Smooth muscle cell (in vitro differentiated cells): Measurements from ENCODE around the gene ACOT12. TPM values are rescaled to one million over a fixed set of nuclear protein-coding genes. Genes with fewer than 3 reads are reported as not detected.

Experiments
- DNase-seq: peaks from one replicate; lab custom pipeline; 2025; ENCODE audit not compliant: unreplicated experiment; lab: John Stamatoyannopoulos, UW
- H2AFZ ChIP-seq: fragments of 200-600 bp; sonication (generic); 2 replicates; pipeline ENCODE4 v1.6.0; 2016; ENCODE audit warnings: antibody characterized with exemption, low read depth, mild to moderate bottlenecking
- H3F3A ChIP-seq: fragments of 200-600 bp; sonication (generic); 2 replicates; pipeline ENCODE4 v1.6.0; 2017; ENCODE audit warnings: antibody characterized with exemption, low read depth
- H3K27ac ChIP-seq: fragments of 200-600 bp; sonication (generic); 2 replicates; pipeline ENCODE4 v1.5.1; 2016; ENCODE audit warnings: low read depth, mild to moderate bottlenecking
- H3K27me3 ChIP-seq: fragments of 200-600 bp; sonication (generic); 2 replicates; pipeline ENCODE4 v1.6.1; 2016; ENCODE audit warnings: low read depth, mild to moderate bottlenecking
- H3K36me3 ChIP-seq: fragments of 200-600 bp; sonication (generic); 2 replicates; pipeline ENCODE4 v1.5.1; 2016; ENCODE audit warnings: low read depth
- H3K4me1 ChIP-seq: fragments of 200-600 bp; sonication (generic); 2 replicates; pipeline ENCODE4 v1.5.1; 2016; ENCODE audit warnings: low read depth
- H3K4me2 ChIP-seq: fragments of 200-600 bp; sonication (generic); 2 replicates; pipeline ENCODE4 v1.6.0; 2016; ENCODE audit warnings: mild to moderate bottlenecking
- H3K4me3 ChIP-seq: fragments of 200-600 bp; sonication (generic); 2 replicates; pipeline ENCODE4 v1.5.1; 2016; ENCODE audit warnings: mild to moderate bottlenecking
- H3K79me2 ChIP-seq: fragments of 200-600 bp; sonication (generic); 2 replicates; pipeline ENCODE4 v1.6.0; 2016; ENCODE audit warnings: low read depth, mild to moderate bottlenecking
- H3K9ac ChIP-seq: fragments of 200-600 bp; sonication (generic); 2 replicates; pipeline ENCODE4 v1.6.0; 2016; ENCODE audit warnings: low read depth
- H3K9me3 ChIP-seq: fragments of 200-600 bp; sonication (generic); replicated peaks from 2 replicates; pipeline ENCODE4 v1.5.1; 2016; ENCODE audit warnings: low read depth
- H4K20me1 ChIP-seq: fragments of 200-600 bp; sonication (generic); 2 replicates; pipeline ENCODE4 v1.6.0; 2016; ENCODE audit warnings: low read depth
- CTCF ChIP-seq: fragments of 200-600 bp; sonication (generic); IDR thresholded peaks from 2 replicates; pipeline ENCODE4 v1.5.1; 2017; ENCODE audit warnings: borderline replicate concordance, mild to moderate bottlenecking, antibody characterized with exemption; ENCODE audit not compliant: insufficient read depth, poor library complexity, severe bottlenecking
- WGBS: methylation state at CpG from one replicate; pipeline ENCODE4 v1.1.7; 2016; ENCODE audit warnings: low lambda C conversion rate; 5-methylcytosine and 5-hydroxymethylcytosine counted together
- polyA plus RNA-seq: library from polyadenylated mRNA; unstranded; fragments of >200 nt; fragmentation: Nextera tagmentation; extraction: Ambion mirVana; gene quantifications from 2 replicates; pipeline ENCODE4 v1.2.1, GENCODE V29; 2016
- total RNA-seq: library from RNA; depleted of rRNA; stranded (reverse); fragments of >200 nt; gene quantifications from 2 replicates; pipeline ENCODE4 v1.2.3, GENCODE V29; 2014

The ACOT12 gene
- total and polyA plus RNA-seq, 2 experiments from 2014 or later = not detected

GRCh38 chr5:81388169-81388568 lies 5.8 kb downstream of the ACOT12 start:
- no peak overlapping the region for H3K27ac ChIP-seq
- no peaks in the 10 kb centered on the region for H3F3A ChIP-seq
- no peak overlapping the region for H3K4me3 ChIP-seq
- no peaks in the 10 kb centered on the region for H3K79me2 ChIP-seq
- H3K4me2 ChIP-seq = no peak overlapping the region
- WGBS = 92% methylated on average over 4 of the region's 4 CpGs
- H3K4me1 ChIP-seq = no peaks in the 10 kb centered on the region
- no peak overlapping the region for H2AFZ ChIP-seq
- no peaks in the 10 kb centered on the region for H3K36me3 ChIP-seq
- H3K9ac ChIP-seq = no peak overlapping the region
- TF ChIP-seq CTCF = no peak
- peaks cover 9% of the 10 kb centered on the region for H3K27me3 ChIP-seq
- no peak for DNase-seq
- no peaks in the 10 kb centered on the region for H4K20me1 ChIP-seq
- H3K9me3 ChIP-seq = no peaks in the 10 kb centered on the region

GRCh38 chr5:81383867-81384266 lies 10.1 kb downstream of the ACOT12 start:
- Histone ChIP-seq H3K4me2 (no peak overlapping the region), H3K27ac (no peak overlapping the region), H4K20me1 (no peaks in the 10 kb centered on the region), H3K79me2 (no peaks in the 10 kb centered on the region), H3K27me3 (no peaks in the 10 kb centered on the region), H3K36me3 (no peaks in the 10 kb centered on the region), H3K4me1 (no peaks in the 10 kb centered on the region), H3K9me3 (no peaks in the 10 kb centered on the region), H3F3A (no peaks in the 10 kb centered on the region), H2AFZ (no peak overlapping the region), H3K4me3 (no peak overlapping the region), H3K9ac (no peak overlapping the region)
- WGBS = 96% methylated on average over 2 of the region's 2 CpGs
- DNase-seq = no peak
- TF ChIP-seq CTCF = no peak

GRCh38 chr5:81371354-81371876 lies 22.5 kb downstream of the ACOT12 start:
- no peak for DNase-seq
- Histone ChIP-seq H3K4me3 (no peak overlapping the region), H3K4me1 (no peaks in the 10 kb centered on the region), H4K20me1 (no peaks in the 10 kb centered on the region), H2AFZ (no peak overlapping the region), H3K9me3 (no peaks in the 10 kb centered on the region), H3K27me3 (no peaks in the 10 kb centered on the region), H3K36me3 (no peaks in the 10 kb centered on the region), H3K79me2 (no peaks in the 10 kb centered on the region), H3K4me2 (no peak overlapping the region), H3F3A (no peaks in the 10 kb centered on the region), H3K9ac (no peak overlapping the region), H3K27ac (no peak overlapping the region)
- no peak for TF ChIP-seq CTCF
- WGBS = 79% methylated on average over 2 of the region's 2 CpGs

GRCh38 chr5:81370912-81371311 lies 23.0 kb downstream of the ACOT12 start:
- no peak overlapping the region for H3K9ac ChIP-seq
- no peak overlapping the region for H3K27ac ChIP-seq
- H3K4me1 ChIP-seq = no peaks in the 10 kb centered on the region
- no peak for DNase-seq
- no peak overlapping the region for H2AFZ ChIP-seq
- H3K4me2 ChIP-seq = no peak overlapping the region
- H3K4me3 ChIP-seq = no peak overlapping the region
- no peaks in the 10 kb centered on the region for H3F3A ChIP-seq
- no peaks in the 10 kb centered on the region for H3K79me2 ChIP-seq
- TF ChIP-seq CTCF = no peak
- no peaks in the 10 kb centered on the region for H3K36me3 ChIP-seq
- H3K27me3 ChIP-seq = no peaks in the 10 kb centered on the region
- no peaks in the 10 kb centered on the region for H4K20me1 ChIP-seq
- no peaks in the 10 kb centered on the region for H3K9me3 ChIP-seq
